ENCODE measurements around the gene JMY.

Gene JMY

DNA sequence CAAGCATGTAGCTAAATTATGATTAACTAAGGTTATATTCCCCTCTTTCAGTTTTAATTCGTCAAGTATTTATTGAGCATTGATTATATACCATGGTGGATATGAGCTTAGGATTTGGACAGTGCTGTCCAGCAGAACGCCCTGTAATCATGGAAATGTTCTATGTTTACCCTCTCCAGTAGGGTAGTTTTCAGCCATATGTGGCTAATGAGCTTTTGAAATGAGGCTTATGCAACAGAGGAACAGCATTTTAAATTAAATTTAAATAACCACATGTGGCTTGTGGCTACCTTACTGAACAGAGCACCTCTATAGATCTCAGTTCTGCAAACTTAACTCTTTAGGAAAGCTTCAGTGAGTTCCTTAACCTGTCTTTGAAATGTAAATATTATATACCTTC, 59.1 kb downstream of the JMY start:
- DNase-seq (ENCODE audit: low read depth in 2 of 2), result no peak

DNA sequence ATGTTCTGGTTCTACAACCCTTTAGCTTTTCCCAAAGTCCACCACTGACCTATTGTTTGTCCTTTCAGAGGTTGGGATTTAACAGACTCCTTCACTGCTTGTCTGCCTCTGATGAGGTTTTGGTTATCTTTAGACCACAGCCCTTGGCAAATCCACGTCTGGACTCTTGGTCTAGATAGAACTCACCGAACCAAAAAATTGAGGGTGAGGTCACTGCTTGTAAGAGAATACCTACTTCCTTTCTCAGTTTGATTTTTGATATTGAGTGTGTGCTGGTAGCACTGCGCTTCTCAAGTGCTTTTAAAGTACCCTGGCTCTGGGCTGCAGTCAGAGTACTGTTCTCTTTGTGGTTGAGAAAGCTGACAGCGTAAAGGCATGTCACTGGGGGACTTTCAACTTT, 61.7 kb downstream of the JMY start:
- no peak for DNase-seq (ENCODE audit: low read depth in 2 of 2)

DNA sequence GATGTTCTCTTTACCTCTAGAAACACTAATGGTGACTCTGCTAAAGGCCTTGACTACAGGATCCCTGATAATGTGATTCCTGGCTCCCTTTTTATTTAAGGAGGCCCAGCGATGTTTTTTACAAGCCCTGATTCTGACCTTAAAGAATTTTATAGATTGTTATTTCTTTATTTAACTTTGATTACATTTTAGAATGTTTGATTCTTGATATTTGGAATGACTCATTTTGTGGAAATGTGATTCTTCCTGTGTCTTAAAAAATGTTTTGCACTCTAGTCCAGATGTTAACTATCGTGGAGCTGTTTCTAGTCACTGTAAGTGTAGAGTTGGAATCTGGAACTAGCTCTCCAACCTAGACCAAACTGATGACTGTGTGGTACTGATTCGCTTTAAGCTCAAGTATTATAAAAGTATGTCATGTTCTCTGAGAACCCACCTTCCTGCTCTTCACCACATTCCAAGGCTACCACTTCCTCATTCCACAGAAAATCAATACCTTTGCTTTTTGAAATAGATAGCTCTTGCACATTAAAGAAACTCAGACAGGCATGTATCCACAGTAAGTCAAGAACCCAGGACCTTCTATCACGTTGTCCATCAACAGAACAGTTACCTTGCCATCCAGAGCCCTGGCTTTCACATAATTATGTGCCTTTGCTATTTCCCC, 65.2 kb downstream of the JMY start:
- DNase-seq (ENCODE audit: low read depth in 2 of 2), result no peak

DNA sequence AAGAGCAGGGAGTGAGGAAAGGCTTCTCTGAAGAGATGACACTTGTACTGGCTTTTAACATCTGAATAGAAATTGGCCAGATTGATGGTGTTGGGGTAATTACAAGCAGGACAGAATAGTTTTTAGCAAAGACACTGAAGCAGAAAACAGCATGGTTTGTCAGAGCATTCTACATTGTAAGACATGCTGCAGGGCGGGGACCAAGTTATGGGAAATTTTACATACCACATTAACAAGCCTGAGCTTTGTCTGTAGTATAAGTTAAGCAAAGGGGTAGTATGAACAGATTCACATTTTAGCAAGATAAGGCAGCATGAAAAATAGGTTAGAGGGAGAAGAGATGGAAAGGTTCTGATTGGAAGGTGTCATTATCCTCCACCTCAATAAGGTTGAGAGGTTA, 66.5 kb downstream of the JMY start:
- DNase-seq (ENCODE audit: low read depth in 2 of 2), result no peak

DNA sequence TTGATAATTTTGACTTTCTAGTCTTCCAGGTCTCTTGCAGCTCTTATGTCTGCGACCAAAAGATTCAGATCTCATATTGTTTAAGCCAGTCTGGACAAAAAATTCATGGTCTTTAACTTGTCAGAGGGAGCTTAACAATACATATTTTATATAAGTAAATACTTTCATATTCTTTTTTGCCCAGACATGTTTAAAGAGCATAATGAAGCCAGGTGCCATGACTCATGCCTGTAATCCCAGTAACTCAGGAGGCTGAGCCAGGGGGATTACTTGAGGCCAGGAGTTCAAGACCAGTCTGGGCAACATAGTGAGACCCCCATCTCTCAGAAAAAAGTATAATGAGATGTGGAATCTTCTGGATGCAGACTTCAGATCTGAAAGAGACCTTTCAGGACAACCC, 69.8 kb downstream of the JMY start:
- DNase-seq (ENCODE audit: low read depth in 2 of 2), result no peak

DNA sequence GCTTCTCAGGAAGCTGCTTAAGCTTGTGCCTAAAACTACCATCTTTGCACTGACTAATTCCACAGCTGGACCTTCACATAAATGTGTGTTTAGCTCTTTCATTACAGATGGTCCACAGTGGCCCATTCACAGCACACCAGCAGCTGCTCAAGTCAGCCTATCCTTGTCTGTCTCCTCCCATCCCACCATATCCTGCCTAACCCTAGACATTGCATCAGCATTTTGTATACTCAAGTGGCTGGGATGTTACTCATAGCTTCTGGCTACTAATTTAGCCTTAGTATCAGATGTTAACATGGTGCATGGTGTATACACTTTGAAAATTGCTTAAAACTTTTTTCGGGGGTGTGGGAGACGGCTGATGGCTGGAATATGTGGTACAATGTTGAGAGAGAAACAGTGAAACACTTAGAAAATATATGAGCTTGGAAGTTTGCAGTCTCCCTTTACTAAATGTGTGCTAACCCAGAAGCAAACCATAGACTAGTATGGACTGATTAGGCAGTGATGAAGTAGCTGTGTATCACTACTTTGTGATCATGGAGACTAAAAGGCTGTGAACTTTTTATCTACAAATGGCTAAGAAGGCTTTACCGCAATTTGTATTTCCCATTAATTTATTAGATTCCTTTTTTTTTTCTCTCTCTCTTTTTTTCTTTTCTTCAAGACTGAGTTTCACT, 83.1 kb downstream of the JMY start:
- DNase-seq (ENCODE audit: low read depth in 2 of 2), result no peak

DNA sequence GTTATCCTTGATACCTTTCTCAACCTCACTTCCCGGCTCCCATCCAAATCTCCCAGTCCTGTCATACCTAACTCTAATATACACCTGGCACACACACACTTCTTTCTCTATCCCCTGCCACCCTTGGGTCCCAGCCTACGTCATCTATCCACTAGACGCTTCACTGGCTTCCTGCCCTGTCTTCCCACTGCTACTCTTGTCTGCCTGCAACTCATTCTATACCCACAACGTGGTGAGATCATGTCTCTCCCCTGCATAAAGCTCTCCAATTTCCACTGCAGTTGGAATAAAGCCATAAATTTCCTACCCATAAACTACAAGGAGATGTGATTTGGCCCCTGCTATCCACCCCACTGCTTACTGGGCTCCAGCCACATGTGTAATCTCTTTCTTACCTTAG, 93.5 kb downstream of the JMY start:
- DNase-seq (ENCODE audit: low read depth in 2 of 2), result no peak

DNA sequence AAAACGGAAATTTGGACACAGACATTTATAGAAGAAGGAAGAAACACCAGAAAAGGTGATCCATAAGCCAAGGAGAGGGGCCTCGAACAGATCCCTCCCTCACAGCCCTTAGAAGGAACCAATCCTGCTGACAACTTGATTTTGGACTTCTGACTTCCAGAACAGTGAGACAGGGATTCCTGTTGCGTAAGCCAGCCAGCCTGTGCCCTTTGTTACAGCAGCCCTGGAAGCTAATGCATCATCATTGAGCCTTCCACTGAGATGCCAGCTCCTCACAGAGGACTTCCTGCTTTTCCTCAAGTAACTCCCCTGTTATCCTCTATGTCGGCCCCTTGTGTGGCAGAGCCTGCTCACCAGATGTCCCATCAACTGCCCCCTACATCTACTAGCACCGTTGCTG, 94.1 kb downstream of the JMY start:
- DNase-seq (ENCODE audit: low read depth in 2 of 2), result no peak

DNA sequence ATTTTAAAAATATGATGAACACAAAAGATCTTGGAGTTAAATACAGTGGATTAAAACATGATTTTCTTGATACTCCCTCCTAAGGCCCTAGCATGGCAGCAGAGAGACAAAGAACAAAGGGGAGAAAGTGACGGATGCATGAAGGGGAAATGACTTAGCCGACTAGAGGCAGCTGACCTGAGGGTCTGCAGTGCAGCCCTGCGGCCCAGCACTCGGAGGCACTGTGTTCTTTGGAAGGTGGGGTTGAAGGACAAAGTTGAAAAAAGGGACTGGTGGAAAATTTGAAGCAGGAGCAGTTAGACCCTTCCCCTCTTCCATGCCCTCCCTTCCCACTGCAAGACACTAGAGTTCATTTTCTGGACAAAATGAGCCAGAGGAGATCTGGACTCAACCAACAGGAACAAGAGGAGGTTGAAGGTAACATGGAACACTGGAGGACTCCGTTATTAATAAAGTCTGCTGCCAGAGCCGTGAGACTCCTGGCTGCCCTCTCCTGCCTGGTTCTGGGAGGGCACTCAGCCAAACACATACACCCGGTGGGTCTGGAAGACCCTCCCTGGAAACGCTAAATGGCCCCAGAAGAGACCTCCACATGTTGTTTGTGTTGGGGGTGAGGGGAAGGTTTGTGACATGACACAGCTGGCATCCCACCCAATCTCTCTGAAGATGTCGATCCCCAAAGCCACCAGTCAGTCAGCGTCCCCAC, 98.1 kb downstream of the JMY start:
- DNase-seq (ENCODE audit: low read depth in 2 of 2), result no peak

DNA sequence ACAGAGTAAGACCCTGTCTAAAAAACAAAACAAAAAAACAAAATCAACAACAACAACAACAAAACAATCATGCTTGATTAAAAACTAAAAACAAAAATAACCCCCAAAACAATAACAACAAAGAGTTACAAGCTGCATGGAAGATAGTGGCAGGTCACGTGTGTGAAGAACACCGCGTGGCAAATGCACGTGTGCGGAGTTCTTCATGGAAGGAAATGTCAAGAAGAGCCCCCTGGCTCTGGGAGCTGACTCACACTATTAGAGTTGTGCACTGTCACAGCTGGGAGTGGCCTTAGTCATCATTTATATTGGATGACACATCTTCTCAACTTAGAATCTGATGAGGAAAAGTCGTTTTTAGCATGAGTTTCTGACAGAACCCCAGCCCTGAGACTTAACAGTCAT, 110.5 kb downstream of the JMY start:
- DNase-seq (ENCODE audit: low read depth in 2 of 2), result no peak

DNA sequence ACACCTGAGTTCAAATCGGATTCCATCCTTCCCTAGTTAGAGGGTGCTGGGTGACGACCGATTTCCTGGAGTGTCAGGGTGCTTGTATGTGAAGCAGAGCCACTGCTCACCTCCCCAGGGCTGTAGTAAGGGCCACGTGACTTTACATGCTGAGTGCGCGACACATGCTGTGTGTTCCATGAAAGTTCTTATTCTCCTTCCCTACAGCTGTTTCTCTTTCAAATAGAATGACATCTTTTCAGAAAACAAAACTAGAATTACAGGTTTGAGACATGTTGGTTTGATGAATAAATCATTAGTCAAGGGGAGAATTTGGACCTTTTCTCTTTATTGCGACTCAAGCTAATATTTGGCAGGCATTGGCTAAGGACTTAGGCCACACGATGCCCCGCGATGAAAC, 113.1 kb downstream of the JMY start:
- no peak for DNase-seq (ENCODE audit: low read depth in 2 of 2)

DNA sequence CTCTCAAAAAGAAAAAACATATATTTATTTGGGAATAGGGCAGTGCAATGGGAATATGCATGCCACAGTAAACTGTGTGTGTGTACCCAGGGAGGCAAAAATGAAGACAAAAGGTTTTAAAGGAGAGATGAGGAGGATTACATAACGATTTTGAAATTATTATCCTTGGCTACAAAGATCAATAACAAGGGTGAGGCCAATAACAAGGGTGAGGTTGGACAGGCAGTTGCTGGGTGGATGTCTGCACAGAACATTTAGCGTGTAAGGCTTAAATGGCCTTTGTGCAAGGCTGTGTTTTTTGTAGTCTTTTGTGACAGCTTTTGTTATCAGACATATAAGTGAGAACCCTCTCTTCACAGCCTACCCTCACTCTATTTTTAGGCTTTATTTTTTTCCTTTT, 114.0 kb downstream of the JMY start:
- DNase-seq (ENCODE audit: low read depth in 2 of 2), result no peak

DNA sequence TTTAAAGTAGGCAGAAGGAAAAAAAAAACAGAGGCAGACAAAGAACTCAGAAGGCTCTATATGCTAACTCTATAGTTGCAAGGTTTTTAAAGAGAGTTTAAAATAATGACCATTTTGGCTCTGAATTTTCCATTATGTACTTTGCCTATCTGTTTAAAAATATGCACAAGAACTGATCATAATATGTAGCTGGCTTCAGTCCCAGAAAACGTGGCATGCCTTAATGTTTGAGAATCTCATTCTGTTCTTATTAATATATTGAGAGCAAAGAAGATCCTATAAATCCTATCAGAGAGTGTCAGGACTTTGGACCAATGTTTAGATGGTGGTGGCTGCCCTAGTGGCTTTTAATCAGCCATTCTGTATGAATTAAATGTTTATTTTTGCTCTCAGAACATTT, 121.5 kb downstream of the JMY start:
- DNase-seq (ENCODE audit: low read depth in 2 of 2), result no peak
